Stomach (tissue), 9 donors: ENCODE measurements around the gene PRKCA. TPM values are rescaled to one million over a fixed set of nuclear protein-coding genes. Genes with fewer than 3 reads are reported as not detected.

ENCODE experiments used
- DNase-seq, 2 donors: peaks; one replicate each; pipeline versions ENCODE4 v3.0.0 to v3.0.0-alpha.2; 2013 to 2019
- H3K27ac ChIP-seq, 5 donors: fragments of 200-600 bp in 4 of 5; sonication (generic) in 4 of 5; one replicate each; pipeline ENCODE4 v1.5.1; 2013 to 2019; ENCODE audit warnings: mild to moderate bottlenecking in 1 of 5, moderate library complexity in 1 of 5
- H3K27me3 ChIP-seq, 3 donors: fragments of 200-600 bp; sonication (generic); one replicate each; pipeline ENCODE4 v1.5.1; 2017 to 2019; ENCODE audit warnings: mixed run types in 1 of 3
- H3K36me3 ChIP-seq, 4 donors: fragments of 200-600 bp; sonication (generic); 1 replicate in 3 of 4; 2 replicates in 1 of 4; pipeline ENCODE4 v1.5.1; 2016 to 2019
- H3K4me1 ChIP-seq, 4 donors: fragments of 200-600 bp; sonication (generic); one replicate each; pipeline ENCODE4 v1.5.1; 2016 to 2019
- H3K4me3 ChIP-seq, 4 donors: fragments of 200-600 bp; sonication (generic) in 3 of 4; one replicate each; pipeline ENCODE4 v1.5.1; 2016 to 2019; ENCODE audit warnings: mild to moderate bottlenecking in 1 of 4
- H3K9me3 ChIP-seq, 4 donors: fragments of 200-600 bp; sonication (generic); one replicate each; pipeline ENCODE4 v1.5.1; 2016 to 2019
- CTCF ChIP-seq, 7 experiments: fragments of 450-650 bp in 4 of 7; fragments of 200-600 bp in 3 of 7; sonication (generic) in 3 of 7; IDR thresholded peaks; one replicate each; pipeline ENCODE4 v1.5.1; 2016 to 2019; ENCODE audit warnings: antibody characterized with exemption in 7 of 7, control low read depth in 2 of 7, mild to moderate bottlenecking in 1 of 7
- EP300 ChIP-seq: sonication (generic); formaldehyde crosslinking; IDR thresholded peaks from one replicate; pipeline ENCODE4 v1.6.1; 2017; ENCODE audit warnings: antibody characterized with exemption
- POLR2A ChIP-seq, 4 donors: fragments of 450-650 bp; IDR thresholded peaks; one replicate each; pipeline ENCODE4 v1.6.1; 2016; ENCODE audit warnings: antibody characterized with exemption in 4 of 4, control low read depth in 2 of 4, mild to moderate bottlenecking in 1 of 4, moderate library complexity in 1 of 4
- POLR2AphosphoS5 ChIP-seq, 3 donors: sonication (generic); formaldehyde crosslinking; IDR thresholded peaks; one replicate each; pipeline ENCODE4 v1.6.1; 2016; ENCODE audit warnings: antibody characterized with exemption in 3 of 3
- WGBS, 5 donors: extraction: QIAGEN DNeasy Blood & Tissue Kit in 3 of 5; methylation state at CpG; one replicate each; pipeline versions ENCODE4 v1.1.5 to v1.1.7; 2013 to 2018; 5-methylcytosine and 5-hydroxymethylcytosine counted together
- intact Hi-C: fragments of 100-400 bp; cut with DNase I; formaldehyde crosslinking; loops from one replicate; pipeline ENCODE4 v1.15.1; 2023; ENCODE audit warnings: low total_unique reads
- polyA plus RNA-seq, 3 donors: library from polyadenylated mRNA; stranded (reverse); fragments of 200-250 nt; gene quantifications; one replicate each; pipeline ENCODE4 v1.2.3, GENCODE V29; 2013
- total RNA-seq, 5 donors: library from RNA; depleted of rRNA; stranded (reverse); fragments of >200 nt; gene quantifications; one replicate each; pipeline versions ENCODE4 v1.1.0 to v1.2.3, GENCODE V29; 2014 to 2016
- donor health status: healthy with polysubstance abuse.
- donor health status: Bipolar disorder and iron deficiency.
- donor health status: healthy.

PRKCA gene
- total and polyA plus RNA-seq, 8 donors: 2.1 to 41.1 (median 12.2) TPM

GRCh38 chr17:66379544-66379943 lies 77.1 kb downstream of the PRKCA start:
- no peak overlapping the region for H3K4me3 ChIP-seq
- no peak for DNase-seq
- intact Hi-C loops: no loop called here
- TF ChIP-seq POLR2A (IDR thresholded peaks at IDR 0.05) (no peak), CTCF (IDR thresholded peaks at IDR 0.05) (no peak), EP300 (no peak), POLR2AphosphoS5 (IDR thresholded peaks at IDR 0.05) (no peak)
- no peaks in the 10 kb centered on the region for H3K27me3 ChIP-seq
- no peaks in the 10 kb centered on the region for H3K9me3 ChIP-seq
- H3K4me1 ChIP-seq: peaks cover 13 to 55% (median 21%) of the 10 kb centered on the region in 4 donors
- H3K27ac ChIP-seq: no peak overlapping the region
- 57 to 66% (median 63%) methylated on average over 4 of the region's 4 CpGs for WGBS, 5 donors
- H3K36me3 ChIP-seq: no peaks in the 10 kb centered on the region

- Histone ChIP-seq H3K36me3 (no peaks in the 10 kb centered on the region), H3K27ac (no peak overlapping the region), H3K4me1 (peaks cover 10 to 53% (median 17%) of the 10 kb centered on the region in 4 donors), H3K4me3 (no peak overlapping the region), H3K27me3 (no peaks in the 10 kb centered on the region), H3K9me3 (no peaks in the 10 kb centered on the region)
- intact Hi-C loops: no loop called here
- TF ChIP-seq POLR2AphosphoS5 (IDR thresholded peaks at IDR 0.05) (no peak), POLR2A (IDR thresholded peaks at IDR 0.05) (no peak), EP300 (no peak), CTCF (IDR thresholded peaks at IDR 0.05) (no peak)
- no peak for DNase-seq
- WGBS, 5 donors: 78 to 89% (median 84%) methylated on average over 2 of the region's 2 CpGs
These were observed 77.6 kb downstream of the PRKCA start for GRCh38 chr17:66379996-66380395.

GRCh38 chr17:66381701-66382362 lies 79.4 kb downstream of the PRKCA start:
- no peaks in the 10 kb centered on the region for H3K27me3 ChIP-seq
- H3K4me3 ChIP-seq: no peak overlapping the region
- no peaks in the 10 kb centered on the region for H3K9me3 ChIP-seq
- 81 to 91% (median 88%) methylated on average over 4 of the region's 4 CpGs for WGBS, 5 donors
- no peak for DNase-seq
- H3K4me1 ChIP-seq: peaks cover 0 to 44% (median 8%) of the 10 kb centered on the region in 4 donors
- intact Hi-C loops: no loop called here
- no peak overlapping the region for H3K27ac ChIP-seq
- TF ChIP-seq EP300 (no peak), POLR2AphosphoS5 (IDR thresholded peaks at IDR 0.05) (no peak), POLR2A (IDR thresholded peaks at IDR 0.05) (no peak), CTCF (IDR thresholded peaks at IDR 0.05) (no peak)
- H3K36me3 ChIP-seq: no peaks in the 10 kb centered on the region

GRCh38 chr17:66383333-66383732 lies 80.9 kb downstream of the PRKCA start:
- peaks cover 0 to 1% (median 0%) of the 10 kb centered on the region in 4 donors for H3K36me3 ChIP-seq
- peak in 1 of 2 donors; percentile 67 for DNase-seq
- H3K9me3 ChIP-seq: no peaks in the 10 kb centered on the region
- intact Hi-C loops: no loop called here
- no peaks in the 10 kb centered on the region for H3K27me3 ChIP-seq
- WGBS, 5 donors: 35 to 63% (median 57%) methylated on average over 4 of the region's 4 CpGs
- no peak overlapping the region for H3K4me3 ChIP-seq
- TF ChIP-seq POLR2A (IDR thresholded peaks at IDR 0.05) (no peak), CTCF (IDR thresholded peaks at IDR 0.05) (no peak), POLR2AphosphoS5 (IDR thresholded peaks at IDR 0.05) (no peak), EP300 (no peak)
- no peak overlapping the region for H3K27ac ChIP-seq
- peaks cover 0 to 55% (median 16%) of the 10 kb centered on the region in 4 donors for H3K4me1 ChIP-seq
